ENCODE measurements around the gene DNAH2. TPM values are rescaled to one million over a fixed set of nuclear protein-coding genes. Genes with fewer than 3 reads are reported as not detected.

The DNAH2 gene
- total RNA-seq, 4 donors from 2014 or later: under 0.01 to 1.4 (median 0.48) TPM

GRCh38 chr17:7687072-7687907, 30.3 kb upstream of the DNAH2 start, which contains the start of gene TP53:
TP53 (minus strand) TSS chr17:7687490; CDS start chr17:7676594, 10,896 bp downstream.
- DNase-seq: peak; percentile 85 to 92
- no peaks in the 10 kb centered on the region for H3K27me3 ChIP-seq
- intact Hi-C loops (cut with DNase I; ENCODE audit: low total_unique reads): loop anchor here (5.0 kb wide), 1 partner anchor 60 kb away; the partner anchor contains the start of gene SAT2
- H3K27ac ChIP-seq: peak within 1 kb of the TSS; percentile 94 to 98
- TF ChIP-seq POLR2A (IDR thresholded peaks at IDR 0.05): peak; percentile 48 to 54
- TF ChIP-seq CTCF (IDR thresholded peaks at IDR 0.05): peak in 2 of 4 experiments; percentile 28 to 45
- no peaks in the 10 kb centered on the region for H3K36me3 ChIP-seq
- no peaks in the 10 kb centered on the region for H3K9me3 ChIP-seq
- peaks cover 6 to 16% of the 10 kb centered on the region in 2 donors for H3K4me1 ChIP-seq
- H3K4me3 ChIP-seq: peak within 1 kb of the TSS; percentile 83 to 85

GRCh38 chr17:7687908-7688807, 29.4 kb upstream of the DNAH2 start, which contains the start of gene WRAP53:
WRAP53 (plus strand) TSS chr17:7688477; CDS start chr17:7688649, 172 bp downstream.
- intact Hi-C loops (cut with DNase I; ENCODE audit: low total_unique reads): loop anchor here (5.0 kb wide), 1 partner anchor 61 kb away; the partner anchor contains the start of gene SAT2
- Histone ChIP-seq H3K27ac (peak within 1 kb of the TSS; percentile 94 to 98), H3K36me3 (no peaks in the 10 kb centered on the region), H3K9me3 (no peaks in the 10 kb centered on the region), H3K4me1 (peaks cover 6 to 16% of the 10 kb centered on the region in 2 donors), H3K27me3 (no peaks in the 10 kb centered on the region), H3K4me3 (peak within 1 kb of the TSS; percentile 83 to 85)
- peak; percentile 18 to 31 for TF ChIP-seq POLR2A (IDR thresholded peaks at IDR 0.05)
- TF ChIP-seq CTCF (IDR thresholded peaks at IDR 0.05): peak; percentile 96 to 99 (median 98)
- DNase-seq: peak; percentile 98 to 99

GRCh38 chr17:7688808-7689316, 28.7 kb upstream of the DNAH2 start:
- no peak for DNase-seq
- Histone ChIP-seq H3K27ac (peak overlapping the region; percentile 77 to 98), H3K4me1 (peaks cover 6 to 16% of the 10 kb centered on the region in 2 donors), H3K4me3 (peak overlapping the region; percentile 52 to 85), H3K36me3 (no peaks in the 10 kb centered on the region), H3K9me3 (no peaks in the 10 kb centered on the region), H3K27me3 (no peaks in the 10 kb centered on the region)
- intact Hi-C loops (cut with DNase I; ENCODE audit: low total_unique reads): loop anchor here (5.0 kb wide), 1 partner anchor 62 kb away; the partner anchor contains the start of gene SAT2
- TF ChIP-seq POLR2A (IDR thresholded peaks at IDR 0.05): no peak

GRCh38 chr17:7695586-7695985, 22.0 kb upstream of the DNAH2 start:
- no peak overlapping the region for H3K4me3 ChIP-seq
- TF ChIP-seq POLR2A (IDR thresholded peaks at IDR 0.05) (no peak), CTCF (IDR thresholded peaks at IDR 0.05) (no peak)
- DNase-seq: no peak
- intact Hi-C loops (cut with DNase I; ENCODE audit: low total_unique reads): no loop called here
- H3K27me3 ChIP-seq: no peaks in the 10 kb centered on the region
- H3K9me3 ChIP-seq: no peaks in the 10 kb centered on the region
- H3K36me3 ChIP-seq: no peaks in the 10 kb centered on the region
- no peak overlapping the region for H3K27ac ChIP-seq
- no peaks in the 10 kb centered on the region for H3K4me1 ChIP-seq
